ENCODE data around the gene CLIP2. TPM values are rescaled to one million over a fixed set of nuclear protein-coding genes. Genes with fewer than 3 reads are reported as not detected.
A peak's percentile ranks its signal among the peaks of the same experiment; 100 is the strongest.
"Not testable (repeated sequence)": the region's sequence is repeated elsewhere in the genome, so short reads cannot be mapped to it uniquely, and the experiment has no call there.

Gene CLIP2
- total RNA-seq, 1 donor from 2014 or later = 26.5 TPM

DNA sequence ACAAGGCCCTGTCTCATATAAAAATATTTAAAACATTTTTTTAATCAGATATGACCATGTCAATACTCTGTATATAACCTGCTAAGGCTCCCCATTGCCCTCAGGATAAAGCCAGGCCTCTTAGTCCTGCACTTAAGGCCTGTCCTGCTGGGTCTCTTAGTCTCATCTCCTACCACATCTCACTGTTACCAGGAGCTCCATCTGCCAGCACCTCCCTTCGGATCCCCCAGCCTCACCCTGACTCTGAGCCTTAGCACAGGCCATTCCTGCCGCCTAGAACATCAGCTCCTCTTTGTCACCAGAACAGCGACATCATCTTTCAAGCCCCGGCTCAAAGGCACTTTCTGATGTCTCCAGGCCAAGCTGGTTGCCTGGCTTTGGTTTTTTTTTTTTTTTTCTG is 138.8 kb downstream of the CLIP2 start:
- H3K27me3 Mint-ChIP-seq (ENCODE audit: low read depth) = no peaks in the 10 kb centered on the region
- TF ChIP-seq, protein P1, sequence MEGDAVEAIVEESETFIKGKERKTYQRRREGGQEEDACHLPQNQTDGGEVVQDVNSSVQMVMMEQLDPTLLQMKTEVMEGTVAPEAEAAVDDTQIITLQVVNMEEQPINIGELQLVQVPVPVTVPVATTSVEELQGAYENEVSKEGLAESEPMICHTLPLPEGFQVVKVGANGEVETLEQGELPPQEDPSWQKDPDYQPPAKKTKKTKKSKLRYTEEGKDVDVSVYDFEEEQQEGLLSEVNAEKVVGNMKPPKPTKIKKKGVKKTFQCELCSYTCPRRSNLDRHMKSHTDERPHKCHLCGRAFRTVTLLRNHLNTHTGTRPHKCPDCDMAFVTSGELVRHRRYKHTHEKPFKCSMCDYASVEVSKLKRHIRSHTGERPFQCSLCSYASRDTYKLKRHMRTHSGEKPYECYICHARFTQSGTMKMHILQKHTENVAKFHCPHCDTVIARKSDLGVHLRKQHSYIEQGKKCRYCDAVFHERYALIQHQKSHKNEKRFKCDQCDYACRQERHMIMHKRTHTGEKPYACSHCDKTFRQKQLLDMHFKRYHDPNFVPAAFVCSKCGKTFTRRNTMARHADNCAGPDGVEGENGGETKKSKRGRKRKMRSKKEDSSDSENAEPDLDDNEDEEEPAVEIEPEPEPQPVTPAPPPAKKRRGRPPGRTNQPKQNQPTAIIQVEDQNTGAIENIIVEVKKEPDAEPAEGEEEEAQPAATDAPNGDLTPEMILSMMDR (conservative IDR thresholded peaks at IDR 0.05) = no peak

DNA sequence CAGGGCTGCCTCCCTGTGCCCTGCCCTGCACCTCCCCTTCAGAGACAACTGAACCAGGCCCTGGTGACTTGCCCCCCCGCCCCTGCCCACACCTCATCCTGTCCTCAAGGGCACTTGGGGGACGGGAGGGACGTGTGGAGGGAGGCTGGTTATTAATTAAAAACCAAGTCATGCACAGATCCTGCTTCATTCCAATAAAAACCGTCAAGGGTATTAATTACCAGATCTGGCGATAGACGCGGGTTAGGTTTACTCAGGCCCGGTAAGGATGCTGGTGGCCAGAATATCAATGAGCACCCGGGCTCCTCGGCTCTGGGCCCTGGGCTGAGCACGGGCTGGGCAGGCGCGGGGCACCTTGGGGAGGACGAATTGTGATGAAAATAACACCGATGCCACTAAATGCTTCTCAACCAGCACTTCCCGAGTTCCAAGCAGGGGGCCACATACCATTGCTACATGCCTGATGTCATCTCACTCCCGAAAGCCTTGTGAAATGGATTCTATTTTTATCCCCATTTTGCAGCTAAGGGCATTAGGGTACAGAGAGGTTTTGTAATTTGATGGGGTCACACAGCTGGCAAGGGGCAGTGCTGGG is 140.0 kb downstream of the CLIP2 start:
- no peak for DNase-seq (ENCODE audit: low read depth, low spot score)
- Mint-ChIP-seq H3K27me3 (ENCODE audit: low read depth) (no peaks in the 10 kb centered on the region), H3K4me1 (peaks cover 4% of the 10 kb centered on the region), H3K27ac (ENCODE audit: unreplicated experiment) (no peak overlapping the region), H3K9me3 (no peaks in the 10 kb centered on the region), H3K4me3 (no peak overlapping the region), H3K36me3 (ENCODE audit: low read depth) (no peaks in the 10 kb centered on the region)
- TF ChIP-seq, protein P1 (conservative IDR thresholded peaks at IDR 0.05) = no peak

More for the DNA sequence above, 138.8 kb downstream of the CLIP2 start:
- H3K9me3 Mint-ChIP-seq = no peaks in the 10 kb centered on the region
- H3K36me3 Mint-ChIP-seq (ENCODE audit: low read depth) = no peaks in the 10 kb centered on the region
- no peak for DNase-seq (ENCODE audit: low read depth, low spot score)
- peaks cover 4% of the 10 kb centered on the region for H3K4me1 Mint-ChIP-seq
- peak overlapping the region; percentile 91 for H3K27ac Mint-ChIP-seq (ENCODE audit: unreplicated experiment)
- H3K4me3 Mint-ChIP-seq = no peak overlapping the region

GRCh38 chr7:74430409-74430808 is 141.2 kb downstream of the CLIP2 start:
- not testable (repeated sequence) for H3K9me3 Mint-ChIP-seq; H3K4me3 Mint-ChIP-seq; DNase-seq (ENCODE audit: low read depth, low spot score); H3K27me3 Mint-ChIP-seq (ENCODE audit: low read depth); H3K4me1 Mint-ChIP-seq; H3K36me3 Mint-ChIP-seq (ENCODE audit: low read depth)
- H3K27ac Mint-ChIP-seq (ENCODE audit: unreplicated experiment) = peak overlapping the region; percentile 43

GRCh38 chr7:74430961-74431466 is 141.8 kb downstream of the CLIP2 start:
- Mint-ChIP-seq H3K36me3 (ENCODE audit: low read depth) (no peaks in the 10 kb centered on the region), H3K27me3 (ENCODE audit: low read depth) (no peaks in the 10 kb centered on the region), H3K4me3 (no peak overlapping the region), H3K9me3 (no peaks in the 10 kb centered on the region), H3K27ac (ENCODE audit: unreplicated experiment) (no peak overlapping the region), H3K4me1 (peaks cover 4% of the 10 kb centered on the region)
- TF ChIP-seq, protein P1 (conservative IDR thresholded peaks at IDR 0.05) = no peak
- DNase-seq (ENCODE audit: low read depth, low spot score) = no peak

DNA sequence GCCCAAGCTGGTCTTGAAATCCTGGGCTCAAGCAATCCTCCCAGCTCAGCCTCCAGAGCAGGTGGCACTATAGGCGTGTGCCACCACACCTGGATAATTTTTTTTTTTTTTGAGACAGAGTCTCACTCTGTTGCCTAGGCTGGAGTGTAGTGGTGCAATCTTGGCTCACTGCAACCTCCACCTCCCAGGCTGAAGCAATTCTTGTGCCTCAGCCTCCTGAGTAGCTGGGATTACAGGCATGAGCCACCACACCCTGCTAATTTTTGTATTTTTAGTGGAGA is 148.0 kb downstream of the CLIP2 start:
- H3K27me3 Mint-ChIP-seq (ENCODE audit: low read depth); H3K36me3 Mint-ChIP-seq (ENCODE audit: low read depth); H3K4me1 Mint-ChIP-seq; H3K27ac Mint-ChIP-seq (ENCODE audit: unreplicated experiment); H3K4me3 Mint-ChIP-seq; DNase-seq (ENCODE audit: low read depth, low spot score); H3K9me3 Mint-ChIP-seq: not testable (repeated sequence)

DNA sequence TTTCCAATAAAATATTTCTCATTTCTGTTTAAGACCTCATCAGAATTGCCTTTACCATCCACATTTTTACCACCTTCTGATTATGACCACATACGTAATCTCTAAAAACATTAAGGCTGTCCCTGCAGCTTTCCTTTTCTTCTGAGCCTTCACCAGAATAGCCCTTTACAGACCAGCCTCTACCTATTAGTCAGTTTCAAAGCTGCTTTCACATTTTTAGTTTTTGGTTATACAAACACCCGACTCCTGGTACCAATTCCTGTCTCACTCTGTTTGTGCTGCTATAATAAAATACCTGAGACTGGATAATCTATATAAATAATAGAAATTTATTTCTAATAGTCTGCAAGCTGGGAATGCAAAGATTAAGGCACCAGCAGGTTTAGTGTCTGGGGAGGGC is 149.1 kb downstream of the CLIP2 start:
- Mint-ChIP-seq H3K36me3 (ENCODE audit: low read depth) (no peaks in the 10 kb centered on the region), H3K27me3 (ENCODE audit: low read depth) (no peaks in the 10 kb centered on the region), H3K4me3 (no peak overlapping the region), H3K27ac (ENCODE audit: unreplicated experiment) (no peak overlapping the region), H3K9me3 (peaks cover 5% of the 10 kb centered on the region), H3K4me1 (peaks cover 9% of the 10 kb centered on the region)
- TF ChIP-seq, protein P1 (conservative IDR thresholded peaks at IDR 0.05) = no peak
- no peak for DNase-seq (ENCODE audit: low read depth, low spot score)
